Trophoblast cell (in vitro differentiated cells and primary cell): ENCODE measurements around the gene EDNRA.

Experiments
- DNase-seq, 2 donors: peaks; one replicate each; pipeline ENCODE4 v3.0.0-alpha.2; 2016
- H2AFZ ChIP-seq: 2 replicates; pipeline ENCODE4 v1.6.1; 2013; ENCODE audit warnings: low read length, moderate library complexity, mild to moderate bottlenecking; ENCODE audit not compliant: insufficient read depth, poor library complexity
- H2AK5ac ChIP-seq: 2 replicates; pipeline ENCODE4 v1.6.1; 2013; ENCODE audit warnings: mild to moderate bottlenecking, low read length
- H2BK120ac ChIP-seq: 2 replicates; pipeline ENCODE4 v1.6.1; 2013; ENCODE audit warnings: low read length, mild to moderate bottlenecking, moderate library complexity; ENCODE audit not compliant: insufficient read depth, poor library complexity
- H2BK12ac ChIP-seq: 2 replicates; pipeline ENCODE4 v1.6.1; 2013; ENCODE audit warnings: mild to moderate bottlenecking, low read length, moderate library complexity
- H2BK5ac ChIP-seq: 2 replicates; pipeline ENCODE4 v1.6.1; 2013; ENCODE audit warnings: low read length, low read depth, moderate library complexity, mild to moderate bottlenecking; ENCODE audit not compliant: poor library complexity
- H3K14ac ChIP-seq: 2 replicates; pipeline ENCODE4 v1.6.1; 2013; ENCODE audit warnings: mild to moderate bottlenecking, low read length
- H3K18ac ChIP-seq: 2 replicates; pipeline ENCODE4 v1.6.1; 2013; ENCODE audit warnings: mild to moderate bottlenecking, low read length
- H3K23ac ChIP-seq: 2 replicates; pipeline ENCODE4 v1.6.1; 2013; ENCODE audit warnings: low read length
- H3K27ac ChIP-seq: 2 replicates; pipeline ENCODE4 v1.5.1; 2013; ENCODE audit warnings: low read depth, mild to moderate bottlenecking, inconsistent platforms, low read length, moderate library complexity
- H3K27me3 ChIP-seq: 2 replicates; pipeline ENCODE4 v1.6.1; 2013; ENCODE audit warnings: inconsistent platforms, mild to moderate bottlenecking, low read length, moderate library complexity; ENCODE audit not compliant: insufficient read depth
- H3K36me3 ChIP-seq, 2 experiments: 1 replicate in 1 of 2; 2 replicates in 1 of 2; pipeline ENCODE4 v1.6.1; 2013; ENCODE audit warnings: low read length in 2 of 2, mild to moderate bottlenecking in 2 of 2, moderate library complexity in 1 of 2; ENCODE audit not compliant: insufficient read depth in 2 of 2, control insufficient read depth in 1 of 2
- H3K4ac ChIP-seq: 2 replicates; pipeline ENCODE4 v1.6.1; 2013; ENCODE audit warnings: low read depth, mild to moderate bottlenecking, low read length, moderate library complexity
- H3K4me1 ChIP-seq, 2 experiments: 1 replicate in 1 of 2; 2 replicates in 1 of 2; pipeline ENCODE4 v1.6.1; 2013; ENCODE audit warnings: low read length in 2 of 2, mild to moderate bottlenecking in 2 of 2, moderate library complexity in 1 of 2; ENCODE audit not compliant: insufficient read depth in 2 of 2, control insufficient read depth in 1 of 2
- H3K4me2 ChIP-seq: 2 replicates; pipeline ENCODE4 v1.6.1; 2013; ENCODE audit warnings: inconsistent platforms, mild to moderate bottlenecking, low read length, moderate library complexity
- H3K4me3 ChIP-seq: 2 replicates; pipeline ENCODE4 v1.5.1; 2013; ENCODE audit warnings: mild to moderate bottlenecking, low read depth, low read length, inconsistent platforms
- H3K79me1 ChIP-seq: one replicate; pipeline ENCODE4 v1.6.1; 2013; ENCODE audit warnings: low read length
- H3K79me2 ChIP-seq: 2 replicates; pipeline ENCODE4 v1.6.1; 2013; ENCODE audit warnings: low read length, mild to moderate bottlenecking; ENCODE audit not compliant: control insufficient read depth, insufficient read depth, poor library complexity
- H3K9ac ChIP-seq: 2 replicates; pipeline ENCODE4 v1.6.1; 2013; ENCODE audit warnings: mild to moderate bottlenecking, low read length
- H3K9me3 ChIP-seq: 2 replicates; pipeline ENCODE4 v1.6.1; 2013; ENCODE audit warnings: low read depth, mild to moderate bottlenecking, control low read depth, inconsistent platforms, low read length; ENCODE audit not compliant: insufficient read depth
- H4K12ac ChIP-seq: 2 replicates; pipeline ENCODE4 v1.6.1; 2013; ENCODE audit warnings: low read depth, mild to moderate bottlenecking, low read length, moderate library complexity
- H4K8ac ChIP-seq: 2 replicates; pipeline ENCODE4 v1.6.1; 2013; ENCODE audit warnings: low read depth, mild to moderate bottlenecking, low read length, moderate library complexity
- H4K91ac ChIP-seq: one replicate; pipeline ENCODE4 v1.6.1; 2013; ENCODE audit warnings: low read depth, mild to moderate bottlenecking, low read length, moderate library complexity
- WGBS: extraction: QIAGEN DNeasy Blood & Tissue Kit; methylation state at CpG from one replicate; pipeline ENCODE4 v1.1.7; 2013; ENCODE audit warnings: missing lambda C conversion rate; ENCODE audit not compliant: insufficient read length, insufficient coverage; ENCODE audit errors: extremely low coverage; 5-methylcytosine and 5-hydroxymethylcytosine counted together

EDNRA gene

GRCh38 chr4:147594107-147594506, 113.2 kb downstream of the EDNRA start:
- no peak overlapping the region for H3K4ac ChIP-seq
- no peak overlapping the region for H2BK12ac ChIP-seq
- WGBS: no CpG with 5 or more reads among the region's 5 CpGs

More at GRCh38 chr4:147594107-147594506, 113.2 kb downstream of the EDNRA start:
- Histone ChIP-seq H2AFZ (no peak overlapping the region), H3K79me2 (no peaks in the 10 kb centered on the region), H3K36me3 (no peaks in the 10 kb centered on the region), H4K12ac (no peak overlapping the region), H3K27ac (no peak overlapping the region), H2AK5ac (no peak overlapping the region), H4K91ac (no peak overlapping the region), H3K9me3 (no peaks in the 10 kb centered on the region), H3K27me3 (no peaks in the 10 kb centered on the region), H3K9ac (no peak overlapping the region), H3K18ac (no peak overlapping the region), H3K23ac (no peak overlapping the region), H3K4me3 (no peak overlapping the region), H3K4me2 (no peak overlapping the region), H2BK5ac (no peak overlapping the region), H3K14ac (no peak overlapping the region), H3K79me1 (peaks cover 2% of the 10 kb centered on the region), H4K8ac (no peak overlapping the region), H2BK120ac (no peak overlapping the region), H3K4me1 (no peaks in the 10 kb centered on the region)
- no peak for DNase-seq
